Measurements from ENCODE around the gene PKMYT1. TPM values are rescaled to one million over a fixed set of nuclear protein-coding genes. Genes with fewer than 3 reads are reported as not detected.
A peak's percentile ranks its signal among the peaks of the same experiment; 100 is the strongest.

The PKMYT1 gene
- total RNA-seq, 1 donor from 2014 or later, result 6.9 TPM

DNA sequence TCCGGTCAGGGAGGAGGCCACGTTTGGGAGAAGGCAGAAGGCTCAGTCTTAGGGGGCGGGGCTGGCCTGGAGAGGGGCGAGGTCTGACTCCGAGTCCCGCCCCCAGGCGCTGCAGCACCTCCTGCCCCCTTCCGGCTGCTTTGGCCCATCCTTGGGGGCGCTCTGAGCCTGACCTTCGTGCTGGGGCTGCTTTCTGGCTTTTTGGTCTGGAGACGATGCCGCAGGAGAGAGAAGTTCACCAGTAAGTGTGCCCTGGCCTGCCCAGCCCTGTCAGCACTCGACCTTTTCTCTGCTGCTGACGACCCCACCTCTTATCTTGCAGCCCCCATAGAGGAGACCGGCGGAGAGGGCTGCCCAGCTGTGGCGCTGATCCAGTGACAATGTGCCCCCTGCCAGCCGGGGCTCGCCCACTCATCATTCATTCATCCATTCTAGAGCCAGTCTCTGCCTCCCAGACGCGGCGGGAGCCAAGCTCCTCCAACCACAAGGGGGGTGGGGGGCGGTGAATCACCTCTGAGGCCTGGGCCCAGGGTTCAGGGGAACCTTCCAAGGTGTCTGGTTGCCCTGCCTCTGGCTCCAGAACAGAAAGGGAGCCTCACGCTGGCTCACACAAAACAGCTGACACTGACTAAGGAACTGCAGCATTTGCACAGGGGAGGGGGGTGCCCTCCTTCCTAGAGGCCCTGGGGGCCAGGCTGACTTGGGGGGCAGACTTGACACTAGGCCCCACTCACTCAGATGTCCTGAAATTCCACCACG lies 41.4 kb upstream of the PKMYT1 start:
- Histone ChIP-seq H3K4me3 (peak overlapping the region; percentile 63 to 68), H3K4me1 (peaks cover 51% of the 10 kb centered on the region), H3K27ac (peak overlapping the region; percentile 96), H3K27me3 (peaks cover 5% of the 10 kb centered on the region), H3K9me3 (no peaks in the 10 kb centered on the region), H3K36me3 (peaks cover 0 to 3% of the 10 kb centered on the region in 2 donors)
- TF ChIP-seq POLR2A (IDR thresholded peaks at IDR 0.05), result no peak
- TF ChIP-seq, protein P1, sequence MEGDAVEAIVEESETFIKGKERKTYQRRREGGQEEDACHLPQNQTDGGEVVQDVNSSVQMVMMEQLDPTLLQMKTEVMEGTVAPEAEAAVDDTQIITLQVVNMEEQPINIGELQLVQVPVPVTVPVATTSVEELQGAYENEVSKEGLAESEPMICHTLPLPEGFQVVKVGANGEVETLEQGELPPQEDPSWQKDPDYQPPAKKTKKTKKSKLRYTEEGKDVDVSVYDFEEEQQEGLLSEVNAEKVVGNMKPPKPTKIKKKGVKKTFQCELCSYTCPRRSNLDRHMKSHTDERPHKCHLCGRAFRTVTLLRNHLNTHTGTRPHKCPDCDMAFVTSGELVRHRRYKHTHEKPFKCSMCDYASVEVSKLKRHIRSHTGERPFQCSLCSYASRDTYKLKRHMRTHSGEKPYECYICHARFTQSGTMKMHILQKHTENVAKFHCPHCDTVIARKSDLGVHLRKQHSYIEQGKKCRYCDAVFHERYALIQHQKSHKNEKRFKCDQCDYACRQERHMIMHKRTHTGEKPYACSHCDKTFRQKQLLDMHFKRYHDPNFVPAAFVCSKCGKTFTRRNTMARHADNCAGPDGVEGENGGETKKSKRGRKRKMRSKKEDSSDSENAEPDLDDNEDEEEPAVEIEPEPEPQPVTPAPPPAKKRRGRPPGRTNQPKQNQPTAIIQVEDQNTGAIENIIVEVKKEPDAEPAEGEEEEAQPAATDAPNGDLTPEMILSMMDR (IDR thresholded peaks at IDR 0.05), result no peak
- no peak for TF ChIP-seq POLR2AphosphoS5 (IDR thresholded peaks at IDR 0.05; ENCODE audit: insufficient read depth in 1 of 2, low read depth in 1 of 2)
- intact Hi-C loops (cut with DNase I), result no loop called here
- no peak for DNase-seq (ENCODE audit: extremely low spot score in 2 of 2)

GRCh38 chr16:3020604-3021448 lies 40.6 kb upstream of the PKMYT1 start:
- peak in 1 of 2 donors; percentile 92 for DNase-seq (ENCODE audit: extremely low spot score in 2 of 2)
- TF ChIP-seq POLR2AphosphoS5 (IDR thresholded peaks at IDR 0.05; ENCODE audit: insufficient read depth in 1 of 2, low read depth in 1 of 2), result peak; percentile 28 to 93
- TF ChIP-seq POLR2A (IDR thresholded peaks at IDR 0.05), result no peak
- Histone ChIP-seq H3K9me3 (no peaks in the 10 kb centered on the region), H3K4me1 (peaks cover 51% of the 10 kb centered on the region), H3K4me3 (peak overlapping the region; percentile 63 to 68), H3K36me3 (no peaks in the 10 kb centered on the region), H3K27ac (peak overlapping the region; percentile 96), H3K27me3 (peaks cover 5% of the 10 kb centered on the region)
- intact Hi-C loops (cut with DNase I), result no loop called here

DNA sequence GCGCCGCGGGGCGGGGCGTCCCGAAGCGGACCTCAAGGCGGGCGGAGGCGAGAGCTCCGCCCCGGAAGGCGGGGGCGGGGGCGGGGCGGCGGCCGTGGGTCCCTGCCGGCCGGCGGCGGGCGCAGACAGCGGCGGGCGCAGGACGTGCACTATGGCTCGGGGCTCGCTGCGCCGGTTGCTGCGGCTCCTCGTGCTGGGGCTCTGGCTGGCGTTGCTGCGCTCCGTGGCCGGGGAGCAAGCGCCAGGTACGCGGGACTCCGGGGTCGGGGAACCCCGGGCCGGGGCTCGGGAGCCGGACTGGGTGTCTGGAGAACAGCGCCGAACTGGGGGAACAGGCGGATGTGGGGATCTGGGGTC lies 40.0 kb upstream of the PKMYT1 start, which contains the start of gene TNFRSF12A:
Gene TNFRSF12A (plus strand): TSS at position 122 of the 357 bp plus-strand sequence. CDS start 30 bp downstream, at position 152.
- H3K27me3 ChIP-seq, result peaks cover 5% of the 10 kb centered on the region
- H3K4me3 ChIP-seq, result peak within 1 kb of the TSS; percentile 63 to 68
- DNase-seq (ENCODE audit: extremely low spot score in 2 of 2), result no peak
- TF ChIP-seq POLR2AphosphoS5 (IDR thresholded peaks at IDR 0.05; ENCODE audit: insufficient read depth in 1 of 2, low read depth in 1 of 2), result peak in 1 of 2 donors; percentile 58
- TF ChIP-seq, protein P1 (IDR thresholded peaks at IDR 0.05), result no peak
- TF ChIP-seq POLR2A (IDR thresholded peaks at IDR 0.05), result peak in 1 of 2 donors; percentile 85
- H3K27ac ChIP-seq, result peak within 1 kb of the TSS; percentile 96
- H3K9me3 ChIP-seq, result no peaks in the 10 kb centered on the region
- H3K4me1 ChIP-seq, result peaks cover 48% of the 10 kb centered on the region
- intact Hi-C loops (cut with DNase I), result no loop called here
- no peaks in the 10 kb centered on the region for H3K36me3 ChIP-seq

- H3K27ac ChIP-seq, result no peak overlapping the region
- peaks cover 43% of the 10 kb centered on the region for H3K4me1 ChIP-seq
- intact Hi-C loops (cut with DNase I), result no loop called here
Observed at GRCh38 chr16:3019594-3020246, 39.5 kb upstream of the PKMYT1 start.

More at GRCh38 chr16:3019594-3020246, 39.5 kb upstream of the PKMYT1 start:
- no peak for DNase-seq (ENCODE audit: extremely low spot score in 2 of 2)
- peak overlapping the region; percentile 63 to 68 for H3K4me3 ChIP-seq
- H3K36me3 ChIP-seq, result no peaks in the 10 kb centered on the region
- H3K27me3 ChIP-seq, result peaks cover 5% of the 10 kb centered on the region
- H3K9me3 ChIP-seq, result no peaks in the 10 kb centered on the region
- no peak for TF ChIP-seq POLR2A (IDR thresholded peaks at IDR 0.05)
- TF ChIP-seq, protein P1 (IDR thresholded peaks at IDR 0.05), result no peak
- TF ChIP-seq POLR2AphosphoS5 (IDR thresholded peaks at IDR 0.05; ENCODE audit: insufficient read depth in 1 of 2, low read depth in 1 of 2), result no peak
